ENCODE data around the gene CPSF4L. TPM values are rescaled to one million over a fixed set of nuclear protein-coding genes. Genes with fewer than 3 reads are reported as not detected.

Gene CPSF4L
- total and polyA plus RNA-seq, 2 of the 13 experiments (the other 11 are each of a cell fraction or from before 2014, with no cell fraction given) = 0.73 to 1.6 TPM

DNA sequence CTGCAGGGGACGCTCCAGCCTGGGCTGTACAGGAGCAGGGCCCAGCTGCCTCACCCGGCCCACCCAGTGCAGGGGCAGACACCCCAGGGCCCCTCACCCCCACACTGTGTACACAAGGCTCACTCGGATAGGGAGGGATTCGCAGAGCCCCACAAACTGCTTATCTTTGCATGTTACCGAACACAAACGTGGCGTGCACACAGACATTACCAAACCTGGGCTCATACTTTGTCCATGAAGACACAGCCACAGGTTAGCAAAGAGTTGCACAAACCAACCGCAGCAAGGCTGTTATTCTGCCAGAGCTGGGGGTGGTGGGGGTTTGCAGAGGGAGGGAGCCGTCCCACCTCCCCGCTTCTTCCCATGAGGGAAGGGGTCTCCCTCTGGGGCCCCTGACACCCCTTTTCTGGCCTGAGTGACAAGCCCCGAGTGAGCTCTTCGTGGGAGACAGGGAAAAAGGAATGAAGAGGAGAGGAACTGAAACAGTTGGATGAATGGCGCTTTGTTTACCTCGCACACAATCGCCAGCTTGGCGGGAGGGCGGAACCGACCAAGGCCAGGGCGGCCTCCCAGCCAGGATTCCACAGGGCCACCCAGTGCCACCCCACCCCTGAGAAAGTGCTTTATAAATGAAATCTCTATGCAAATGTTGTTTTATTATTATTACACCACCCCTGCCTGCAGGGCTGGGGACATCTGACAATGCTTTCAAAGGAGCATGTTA lies 434 bp upstream of the CPSF4L start (continued):
- TF ChIP-seq ZNF558 (CRISPR knock-in tag; IDR thresholded peaks at IDR 0.05; ENCODE audit: borderline replicate concordance) (peak; percentile 84; the same call in 1 of the 2 replicates), SP140L (CRISPR knock-in tag; IDR thresholded peaks at IDR 0.05; ENCODE audit: borderline replicate concordance) (no peak), ZMAT5 (CRISPR knock-in tag; IDR thresholded peaks at IDR 0.05; ENCODE audit: borderline replicate concordance, low read depth) (no peak), ONECUT2 (CRISPR knock-in tag; IDR thresholded peaks at IDR 0.05) (no peak; the same call in 1 of the 2 replicates), SOX13 (IDR thresholded peaks at IDR 0.05) (peak; percentile 10; the same call in 1 of the 2 replicates), SOX13 (CRISPR knock-in tag; conservative IDR thresholded peaks at IDR 0.05 in 1 of 2, IDR thresholded peaks at IDR 0.05 in 1 of 2) (peak in 1 of 2 experiments; percentile 82; a peak in 2 of 4 replicates), CREM (IDR thresholded peaks at IDR 0.05) (peak; percentile 54), CREM (CRISPR knock-in tag; IDR thresholded peaks at IDR 0.05) (no peak), SIN3A (IDR thresholded peaks at IDR 0.05; ENCODE audit: borderline replicate concordance, low read depth, low read length) (no peak; the same call in 1 of the 2 replicates), BORCS8-MEF2B (CRISPR knock-in tag; IDR thresholded peaks at IDR 0.05) (peak; percentile 94), ATF7-NPFF (CRISPR knock-in tag; IDR thresholded peaks at IDR 0.05; ENCODE audit: low read depth) (peak; percentile 58), NR3C1 (CRISPR knock-in tag; IDR thresholded peaks at IDR 0.05) (no peak), SALL1 (CRISPR knock-in tag; IDR thresholded peaks at IDR 0.05) (peak; percentile 73), NONO (IDR thresholded peaks at IDR 0.05) (no peak), NONO (CRISPR knock-in tag; conservative IDR thresholded peaks at IDR 0.05) (peak; percentile 93), MED1 (CRISPR knock-in tag; IDR thresholded peaks at IDR 0.05) (peak; percentile 59; the same call in 1 of the 2 replicates), TBX2 (CRISPR knock-in tag; IDR thresholded peaks at IDR 0.05; ENCODE audit: borderline replicate concordance) (peak; percentile 83), MXD1 (CRISPR knock-in tag; IDR thresholded peaks at IDR 0.05) (no peak; the same call in 1 of the 2 replicates), ZSCAN30 (CRISPR knock-in tag; IDR thresholded peaks at IDR 0.05) (no peak), GABPA (IDR thresholded peaks at IDR 0.05; ENCODE audit: low read depth, low read length) (no peak), GABPA (CRISPR knock-in tag; IDR thresholded peaks at IDR 0.05; ENCODE audit: low read depth) (no peak)
- TF ChIP-seq, protein P1, sequence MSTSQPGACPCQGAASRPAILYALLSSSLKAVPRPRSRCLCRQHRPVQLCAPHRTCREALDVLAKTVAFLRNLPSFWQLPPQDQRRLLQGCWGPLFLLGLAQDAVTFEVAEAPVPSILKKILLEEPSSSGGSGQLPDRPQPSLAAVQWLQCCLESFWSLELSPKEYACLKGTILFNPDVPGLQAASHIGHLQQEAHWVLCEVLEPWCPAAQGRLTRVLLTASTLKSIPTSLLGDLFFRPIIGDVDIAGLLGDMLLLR (CRISPR knock-in tag; IDR thresholded peaks at IDR 0.05) = peak; percentile 73; the same call in 1 of the 2 replicates
- TF ChIP-seq, protein P2, sequence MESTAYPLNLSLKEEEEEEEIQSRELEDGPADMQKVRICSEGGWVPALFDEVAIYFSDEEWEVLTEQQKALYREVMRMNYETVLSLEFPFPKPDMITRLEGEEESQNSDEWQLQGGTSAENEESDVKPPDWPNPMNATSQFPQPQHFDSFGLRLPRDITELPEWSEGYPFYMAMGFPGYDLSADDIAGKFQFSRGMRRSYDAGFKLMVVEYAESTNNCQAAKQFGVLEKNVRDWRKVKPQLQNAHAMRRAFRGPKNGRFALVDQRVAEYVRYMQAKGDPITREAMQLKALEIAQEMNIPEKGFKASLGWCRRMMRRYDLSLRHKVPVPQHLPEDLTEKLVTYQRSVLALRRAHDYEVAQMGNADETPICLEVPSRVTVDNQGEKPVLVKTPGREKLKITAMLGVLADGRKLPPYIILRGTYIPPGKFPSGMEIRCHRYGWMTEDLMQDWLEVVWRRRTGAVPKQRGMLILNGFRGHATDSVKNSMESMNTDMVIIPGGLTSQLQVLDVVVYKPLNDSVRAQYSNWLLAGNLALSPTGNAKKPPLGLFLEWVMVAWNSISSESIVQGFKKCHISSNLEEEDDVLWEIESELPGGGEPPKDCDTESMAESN (CRISPR knock-in tag; conservative IDR thresholded peaks at IDR 0.05) = peak; percentile 63
- TF ChIP-seq, protein P3, sequence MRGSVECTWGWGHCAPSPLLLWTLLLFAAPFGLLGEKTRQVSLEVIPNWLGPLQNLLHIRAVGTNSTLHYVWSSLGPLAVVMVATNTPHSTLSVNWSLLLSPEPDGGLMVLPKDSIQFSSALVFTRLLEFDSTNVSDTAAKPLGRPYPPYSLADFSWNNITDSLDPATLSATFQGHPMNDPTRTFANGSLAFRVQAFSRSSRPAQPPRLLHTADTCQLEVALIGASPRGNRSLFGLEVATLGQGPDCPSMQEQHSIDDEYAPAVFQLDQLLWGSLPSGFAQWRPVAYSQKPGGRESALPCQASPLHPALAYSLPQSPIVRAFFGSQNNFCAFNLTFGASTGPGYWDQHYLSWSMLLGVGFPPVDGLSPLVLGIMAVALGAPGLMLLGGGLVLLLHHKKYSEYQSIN (CRISPR knock-in tag; IDR thresholded peaks at IDR 0.05; ENCODE audit: borderline replicate concordance) = no peak
- TF ChIP-seq, protein P4, sequence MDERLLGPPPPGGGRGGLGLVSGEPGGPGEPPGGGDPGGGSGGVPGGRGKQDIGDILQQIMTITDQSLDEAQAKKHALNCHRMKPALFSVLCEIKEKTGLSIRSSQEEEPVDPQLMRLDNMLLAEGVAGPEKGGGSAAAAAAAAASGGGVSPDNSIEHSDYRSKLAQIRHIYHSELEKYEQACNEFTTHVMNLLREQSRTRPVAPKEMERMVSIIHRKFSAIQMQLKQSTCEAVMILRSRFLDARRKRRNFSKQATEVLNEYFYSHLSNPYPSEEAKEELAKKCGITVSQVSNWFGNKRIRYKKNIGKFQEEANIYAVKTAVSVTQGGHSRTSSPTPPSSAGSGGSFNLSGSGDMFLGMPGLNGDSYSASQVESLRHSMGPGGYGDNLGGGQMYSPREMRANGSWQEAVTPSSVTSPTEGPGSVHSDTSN (CRISPR knock-in tag; IDR thresholded peaks at IDR 0.05) = no peak

Measured in HepG2 (cell line).